ENCODE results near the gene TPP2. TPM values are rescaled to one million over a fixed set of nuclear protein-coding genes. Genes with fewer than 3 reads are reported as not detected.

Gene TPP2
- total and polyA plus RNA-seq, 4 donors: 14.0 to 55.6 (median 22.4) TPM

- peaks cover 0 to 68% (median 60%) of the 10 kb centered on the region in 4 donors for H3K36me3 ChIP-seq (ENCODE audit: control insufficient read depth in 4 of 4, insufficient read depth in 3 of 4, low read depth in 1 of 4, low read length in 3 of 4)
- no peaks in the 10 kb centered on the region for H3K27me3 ChIP-seq (ENCODE audit: control insufficient read depth in 4 of 4, insufficient read depth in 4 of 4, low read length in 3 of 4)
- no peaks in the 10 kb centered on the region for H3K9me3 ChIP-seq (ENCODE audit: control insufficient read depth in 4 of 4, low read length in 3 of 4)
- 96% methylated on average over 1 of the region's 1 CpG for WGBS
- H3K9ac ChIP-seq (ENCODE audit: low read depth in 1 of 2, low read length in 2 of 2): no peak overlapping the region
- peaks cover 2 to 11% (median 8%) of the 10 kb centered on the region in 4 donors for H3K4me1 ChIP-seq (ENCODE audit: control insufficient read depth in 4 of 4, insufficient read depth in 4 of 4, low read length in 3 of 4)
- no peak overlapping the region for H3K27ac ChIP-seq (ENCODE audit: low read depth in 1 of 2, low read length in 2 of 2)
- TF ChIP-seq FOXA1 (IDR thresholded peaks at IDR 0.05) (no peak), MAX (IDR thresholded peaks at IDR 0.05) (no peak), GABPA (IDR thresholded peaks at IDR 0.05 in 1 of 2, conservative IDR thresholded peaks at IDR 0.05 in 1 of 2) (no peak), JUND (IDR thresholded peaks at IDR 0.05) (no peak), TAF1 (conservative IDR thresholded peaks at IDR 0.05) (no peak), SP1 (IDR thresholded peaks at IDR 0.05) (no peak), CTCF (IDR thresholded peaks at IDR 0.05; ENCODE audit: low read depth, low read length, missing input control) (no peak)
- no peak for DNase-seq (ENCODE audit: low spot score)
- H3K4me3 ChIP-seq (ENCODE audit: low read depth in 1 of 3, low read length in 3 of 3): no peak overlapping the region
Observed at GRCh38 chr13:102645701-102646100, 48.9 kb downstream of the TPP2 start.

GRCh38 chr13:102648046-102648445, 51.3 kb downstream of the TPP2 start:
- H3K9ac ChIP-seq (ENCODE audit: low read depth in 1 of 2, low read length in 2 of 2): no peak overlapping the region
- no peak for DNase-seq (ENCODE audit: low spot score)
- H3K4me1 ChIP-seq (ENCODE audit: control insufficient read depth in 4 of 4, insufficient read depth in 4 of 4, low read length in 3 of 4): no peaks in the 10 kb centered on the region
- no peaks in the 10 kb centered on the region for H3K27me3 ChIP-seq (ENCODE audit: control insufficient read depth in 4 of 4, insufficient read depth in 4 of 4, low read length in 3 of 4)
- 80% methylated on average over 3 of the region's 3 CpGs for WGBS
- no peak overlapping the region for H3K4me3 ChIP-seq (ENCODE audit: low read depth in 1 of 3, low read length in 3 of 3)
- H3K36me3 ChIP-seq (ENCODE audit: control insufficient read depth in 4 of 4, insufficient read depth in 3 of 4, low read depth in 1 of 4, low read length in 3 of 4): peaks cover 3 to 76% (median 60%) of the 10 kb centered on the region in 4 donors
- H3K9me3 ChIP-seq (ENCODE audit: control insufficient read depth in 4 of 4, low read length in 3 of 4): no peaks in the 10 kb centered on the region
- TF ChIP-seq RXRA (IDR thresholded peaks at IDR 0.05) (no peak), SP1 (IDR thresholded peaks at IDR 0.05) (no peak), JUND (IDR thresholded peaks at IDR 0.05) (no peak), ATF3 (IDR thresholded peaks at IDR 0.05) (no peak), GABPA (IDR thresholded peaks at IDR 0.05 in 1 of 2, conservative IDR thresholded peaks at IDR 0.05 in 1 of 2) (no peak), REST (IDR thresholded peaks at IDR 0.05) (no peak), FOXA1 (IDR thresholded peaks at IDR 0.05) (no peak), MAX (IDR thresholded peaks at IDR 0.05) (no peak)
- H3K27ac ChIP-seq (ENCODE audit: low read depth in 1 of 2, low read length in 2 of 2): no peak overlapping the region

- Histone ChIP-seq H3K4me3 (ENCODE audit: low read depth in 1 of 3, low read length in 3 of 3) (no peak overlapping the region), H3K9me3 (ENCODE audit: control insufficient read depth in 4 of 4, low read length in 3 of 4) (no peaks in the 10 kb centered on the region), H3K27me3 (ENCODE audit: control insufficient read depth in 4 of 4, insufficient read depth in 4 of 4, low read length in 3 of 4) (no peaks in the 10 kb centered on the region), H3K36me3 (ENCODE audit: control insufficient read depth in 4 of 4, insufficient read depth in 3 of 4, low read depth in 1 of 4, low read length in 3 of 4) (peaks cover 6 to 59% (median 46%) of the 10 kb centered on the region in 4 donors), H3K27ac (ENCODE audit: low read depth in 1 of 2, low read length in 2 of 2) (no peak overlapping the region), H3K9ac (ENCODE audit: low read depth in 1 of 2, low read length in 2 of 2) (no peak overlapping the region), H3K4me1 (ENCODE audit: control insufficient read depth in 4 of 4, insufficient read depth in 4 of 4, low read length in 3 of 4) (no peaks in the 10 kb centered on the region)
- no peak for DNase-seq (ENCODE audit: low spot score)
- WGBS: 94% methylated on average over 3 of the region's 3 CpGs
- TF ChIP-seq FOXA1 (IDR thresholded peaks at IDR 0.05): no peak
- no peak for TF ChIP-seq RXRA (IDR thresholded peaks at IDR 0.05)
- no peak for TF ChIP-seq FOXA2 (IDR thresholded peaks at IDR 0.05)
Observed at GRCh38 chr13:102650444-102650843, 53.7 kb downstream of the TPP2 start.

Measured in liver (tissue), 9 donors.